Measurements from ENCODE around the gene HK1.
A peak's percentile ranks its signal among the peaks of the same experiment; 100 is the strongest.

- TF ChIP-seq CTCF (IDR thresholded peaks at IDR 0.05) (no peak), POLR2A (IDR thresholded peaks at IDR 0.05) (peak; percentile 48 to 49)
Measured at GRCh38 chr10:69318867-69319727, 40.8 kb downstream of the HK1 start.
